PC-3 (cell line): ENCODE measurements around the gene KIF7. TPM values are rescaled to one million over a fixed set of nuclear protein-coding genes. Genes with fewer than 3 reads are reported as not detected.

Experiments
- ATAC-seq: fragments of 200-7000 bp; cut with Tn5 transposase; 2 replicates; pipeline ENCODE4 v1.9.1; 2020; ENCODE audit warnings: mild to moderate bottlenecking, moderate library complexity
- BruUV-seq: library from RNA; stranded (reverse); fragments of 400-500 nt; replicated peaks from 2 replicates; lab custom pipeline; 2021; lab: Mats Ljungman, UMichigan
- CTCF ChIA-PET: fragments of 300-600 bp; sonication (Branson Sonifier 250); formaldehyde crosslinking; loops from one replicate; lab custom pipeline; 2022; ENCODE audit warnings: antibody characterized with exemption; lab: Charles Lee
- POLR2A ChIA-PET: fragments of 300-600 bp; sonication (Branson Sonifier 250); formaldehyde crosslinking; loops from one replicate; lab custom pipeline; 2022; ENCODE audit warnings: antibody characterized with exemption; ENCODE audit not compliant: unreplicated experiment; lab: Charles Lee
- DNase-seq: peaks from one replicate; pipeline ENCODE4 v3.0.0-alpha.2; 2015
- H2AFZ ChIP-seq: fragments of 300-600 bp; sonication (generic); 2 replicates; pipeline ENCODE4 v1.6.0; 2016; ENCODE audit warnings: antibody characterized with exemption, low read length
- H3F3A ChIP-seq: fragments of 300-600 bp; sonication (generic); one replicate; pipeline ENCODE4 v1.6.0; 2017; ENCODE audit warnings: antibody characterized with exemption, low read length, control low read depth, mild to moderate bottlenecking; ENCODE audit not compliant: unreplicated experiment
- H3K27ac ChIP-seq: fragments of 300-600 bp; sonication (generic); 2 replicates; pipeline ENCODE4 v1.5.1; 2016; ENCODE audit warnings: mild to moderate bottlenecking, low read length
- H3K27me3 ChIP-seq: fragments of 300-600 bp; sonication (generic); 2 replicates; pipeline ENCODE4 v1.6.1; 2016; ENCODE audit warnings: low read length, mixed read lengths
- H3K36me3 ChIP-seq: fragments of 300-600 bp; sonication (generic); 2 replicates; pipeline ENCODE4 v1.6.1; 2016; ENCODE audit warnings: low read depth, mixed run types, low read length, mixed read lengths
- H3K4me1 ChIP-seq: fragments of 300-600 bp; sonication (generic); 2 replicates; pipeline ENCODE4 v1.5.1; 2016; ENCODE audit warnings: low read length; ENCODE audit not compliant: insufficient read depth
- H3K4me2 ChIP-seq: fragments of 300-600 bp; sonication (generic); 2 replicates; pipeline ENCODE4 v1.6.0; 2016; ENCODE audit warnings: low read length
- H3K4me3 ChIP-seq: fragments of 300-600 bp; sonication (generic); 2 replicates; pipeline ENCODE4 v1.5.1; 2016; ENCODE audit warnings: mild to moderate bottlenecking, low read length, mixed read lengths
- H3K79me2 ChIP-seq: fragments of 300-600 bp; sonication (generic); 2 replicates; pipeline ENCODE4 v1.6.1; 2017; ENCODE audit warnings: low read length, mixed read lengths
- H3K9ac ChIP-seq: fragments of 300-600 bp; sonication (generic); 2 replicates; pipeline ENCODE4 v1.6.0; 2016; ENCODE audit warnings: mild to moderate bottlenecking, low read length
- H3K9me2 ChIP-seq: fragments of 300-600 bp; sonication (generic); replicated peaks from 2 replicates; pipeline ENCODE4 v1.6.1; 2016; ENCODE audit warnings: mixed run types, low read length, mixed read lengths
- H3K9me3 ChIP-seq: fragments of 300-600 bp; sonication (generic); 2 replicates; pipeline ENCODE4 v1.6.1; 2016; ENCODE audit warnings: low read length, mixed read lengths
- H4K20me1 ChIP-seq: fragments of 300-600 bp; sonication (generic); 2 replicates; pipeline ENCODE4 v1.6.1; 2016; ENCODE audit warnings: low read length, mixed read lengths
- EZH2 ChIP-seq: fragments of 300-600 bp; sonication (generic); IDR thresholded peaks from one replicate; pipeline ENCODE4 v1.6.1; 2017; ENCODE audit warnings: antibody characterized with exemption, mild to moderate bottlenecking, low read length; ENCODE audit not compliant: unreplicated experiment
- EZH2phosphoT487 ChIP-seq: fragments of 300-600 bp; sonication (generic); IDR thresholded peaks from 2 replicates; pipeline ENCODE4 v1.6.1; 2018; ENCODE audit warnings: mild to moderate bottlenecking, antibody characterized with exemption, low read length, borderline replicate concordance
- intact Hi-C: fragments of 100-400 bp; cut with micrococcal nuclease; formaldehyde crosslinking; loops from 2 replicates; pipeline ENCODE4 v1.9.0; 2023
- total RNA-seq: library from RNA; depleted of rRNA; stranded (reverse); fragments of >200 nt; gene quantifications from 2 replicates; pipeline ENCODE4 v1.2.3, GENCODE V29; 2014
- TF ChIP-seq, protein P1 (sequence below): fragments of 300-600 bp; sonication (generic); conservative IDR thresholded peaks from 2 replicates; pipeline ENCODE4 v1.5.1; 2017; ENCODE audit warnings: antibody characterized with exemption, low read depth, mild to moderate bottlenecking, low read length

Gene KIF7
- total RNA-seq, 1 experiment from 2014 or later: 18.8 TPM

DNA sequence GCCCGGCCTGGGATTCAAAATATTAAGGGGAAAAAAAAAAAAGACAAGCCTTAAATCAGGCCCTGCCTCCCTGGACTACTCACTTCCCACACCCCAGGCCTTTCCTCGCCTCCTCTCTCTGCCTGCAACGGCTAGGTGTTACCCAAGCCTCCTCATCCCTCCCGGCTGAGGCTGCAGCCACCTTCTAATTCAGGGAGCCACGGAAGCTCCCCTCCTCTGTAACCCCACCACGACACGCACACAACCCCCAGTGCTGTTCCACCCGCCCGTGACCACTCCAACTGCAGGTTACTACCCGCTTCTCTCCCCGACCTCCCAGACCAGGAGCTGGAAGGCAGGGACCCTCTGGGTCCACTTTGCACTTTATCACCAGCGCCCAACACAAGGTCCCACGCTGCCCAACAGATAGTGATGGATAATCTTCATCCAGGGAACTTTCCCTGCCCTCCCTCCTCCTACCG, 936 bp downstream of the KIF7 start:
- Histone ChIP-seq H2AFZ (peak overlapping the region; percentile 86), H3K9me2 (no peaks in the 10 kb centered on the region), H3K79me2 (peaks cover 39% of the 10 kb centered on the region), H3K4me1 (peaks cover 20% of the 10 kb centered on the region; the same call in 1 of the 2 replicates), H3K36me3 (peaks cover 5% of the 10 kb centered on the region; the same call in 1 of the 2 replicates), H3K9me3 (no peaks in the 10 kb centered on the region), H4K20me1 (no peaks in the 10 kb centered on the region), H3K4me2 (peak overlapping the region; percentile 98), H3K4me3 (peak overlapping the region; percentile 95), H3K27ac (peak overlapping the region; percentile 16; the same call in 1 of the 2 replicates), H3K9ac (peak overlapping the region; percentile 83), H3F3A (no peaks in the 10 kb centered on the region), H3K27me3 (no peaks in the 10 kb centered on the region)
- CTCF ChIA-PET: no interaction called here
- POLR2A ChIA-PET: no interaction called here
- intact Hi-C loops: no loop called here
- TF ChIP-seq EZH2 (no peak), EZH2phosphoT487 (no peak)
- TF ChIP-seq, protein P1, sequence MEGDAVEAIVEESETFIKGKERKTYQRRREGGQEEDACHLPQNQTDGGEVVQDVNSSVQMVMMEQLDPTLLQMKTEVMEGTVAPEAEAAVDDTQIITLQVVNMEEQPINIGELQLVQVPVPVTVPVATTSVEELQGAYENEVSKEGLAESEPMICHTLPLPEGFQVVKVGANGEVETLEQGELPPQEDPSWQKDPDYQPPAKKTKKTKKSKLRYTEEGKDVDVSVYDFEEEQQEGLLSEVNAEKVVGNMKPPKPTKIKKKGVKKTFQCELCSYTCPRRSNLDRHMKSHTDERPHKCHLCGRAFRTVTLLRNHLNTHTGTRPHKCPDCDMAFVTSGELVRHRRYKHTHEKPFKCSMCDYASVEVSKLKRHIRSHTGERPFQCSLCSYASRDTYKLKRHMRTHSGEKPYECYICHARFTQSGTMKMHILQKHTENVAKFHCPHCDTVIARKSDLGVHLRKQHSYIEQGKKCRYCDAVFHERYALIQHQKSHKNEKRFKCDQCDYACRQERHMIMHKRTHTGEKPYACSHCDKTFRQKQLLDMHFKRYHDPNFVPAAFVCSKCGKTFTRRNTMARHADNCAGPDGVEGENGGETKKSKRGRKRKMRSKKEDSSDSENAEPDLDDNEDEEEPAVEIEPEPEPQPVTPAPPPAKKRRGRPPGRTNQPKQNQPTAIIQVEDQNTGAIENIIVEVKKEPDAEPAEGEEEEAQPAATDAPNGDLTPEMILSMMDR: no peak
- peak; percentile 62 for DNase-seq
- peak; percentile 61 for ATAC-seq
- BruUV-seq: no TSS peak

DNA sequence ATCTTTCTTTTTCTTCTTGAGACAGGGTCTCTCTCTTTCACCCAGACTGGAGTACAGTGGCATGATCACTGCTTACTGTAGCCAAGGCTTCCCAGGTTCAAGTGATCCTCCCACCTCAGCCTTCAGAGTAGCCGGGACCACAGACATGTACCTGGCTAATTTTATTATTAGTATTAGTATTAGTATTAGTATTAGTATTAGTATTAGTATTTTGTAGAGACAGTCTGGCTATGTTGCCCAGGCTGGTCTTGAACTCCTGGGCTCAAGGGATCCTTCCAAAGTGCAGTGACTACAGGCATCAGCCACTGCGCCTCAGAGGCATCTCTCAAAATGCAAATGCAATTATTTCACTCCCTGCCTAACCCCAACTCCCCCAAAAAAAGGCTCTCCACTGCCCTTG, 1.7 kb downstream of the KIF7 start:
- POLR2A ChIA-PET: no interaction called here
- H3K9ac ChIP-seq: no peak overlapping the region
- CTCF ChIA-PET: no interaction called here
- no TSS peak for BruUV-seq
- no peaks in the 10 kb centered on the region for H3F3A ChIP-seq
- H3K27ac ChIP-seq: no peak overlapping the region
- H3K36me3 ChIP-seq: peaks cover 5% of the 10 kb centered on the region; the same call in 1 of the 2 replicates
- no peak for TF ChIP-seq EZH2phosphoT487
- TF ChIP-seq EZH2: no peak
- TF ChIP-seq, protein P1: no peak
- H3K79me2 ChIP-seq: peaks cover 39% of the 10 kb centered on the region
- no peak for ATAC-seq
- intact Hi-C loops: no loop called here
- DNase-seq: no peak
- H3K9me2 ChIP-seq: no peaks in the 10 kb centered on the region
- no peaks in the 10 kb centered on the region for H3K27me3 ChIP-seq
- peak overlapping the region; percentile 98; the same call in 1 of the 2 replicates for H3K4me2 ChIP-seq
- peak overlapping the region; percentile 95; the same call in 1 of the 2 replicates for H3K4me3 ChIP-seq
- H3K4me1 ChIP-seq: peaks cover 20% of the 10 kb centered on the region; the same call in 1 of the 2 replicates
- no peaks in the 10 kb centered on the region for H3K9me3 ChIP-seq
- no peak overlapping the region for H2AFZ ChIP-seq
- H4K20me1 ChIP-seq: no peaks in the 10 kb centered on the region

DNA sequence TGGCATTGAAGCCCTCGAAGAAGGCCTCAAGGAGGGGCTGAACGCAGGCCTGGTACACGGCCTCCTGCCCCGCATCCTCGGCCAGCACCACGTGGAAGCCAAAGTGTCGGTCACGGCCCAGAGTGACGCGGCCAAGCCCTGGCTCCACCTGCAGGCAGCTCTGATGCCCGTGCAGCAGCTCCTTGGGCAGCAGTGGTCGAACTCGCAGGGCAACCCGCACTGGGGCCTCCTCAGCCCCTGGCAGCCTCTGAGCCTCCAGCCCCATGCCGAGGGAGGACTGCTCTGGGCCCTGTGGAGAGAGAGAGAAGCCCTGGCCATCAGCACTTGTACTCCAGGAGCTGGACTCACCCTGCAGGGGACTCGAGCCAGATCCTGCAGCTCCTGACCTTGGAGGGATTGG, 2.6 kb downstream of the KIF7 start:
- no peaks in the 10 kb centered on the region for H3K9me2 ChIP-seq
- no peak for ATAC-seq
- H3K4me1 ChIP-seq: peaks cover 20% of the 10 kb centered on the region; the same call in 1 of the 2 replicates
- H3K36me3 ChIP-seq: peaks cover 5% of the 10 kb centered on the region; the same call in 1 of the 2 replicates
- no peak overlapping the region for H3K27ac ChIP-seq
- DNase-seq: no peak
- no peak overlapping the region for H3K4me3 ChIP-seq
- ChIA-PET CTCF (no interaction called here), POLR2A (no interaction called here)
- H3K9ac ChIP-seq: no peak overlapping the region
- no peak overlapping the region for H3K4me2 ChIP-seq
- intact Hi-C loops: no loop called here
- H3K9me3 ChIP-seq: no peaks in the 10 kb centered on the region
- H4K20me1 ChIP-seq: no peaks in the 10 kb centered on the region
- no peak overlapping the region for H2AFZ ChIP-seq
- no peaks in the 10 kb centered on the region for H3F3A ChIP-seq
- H3K27me3 ChIP-seq: no peaks in the 10 kb centered on the region
- TF ChIP-seq, protein P1: 0 out of 2 replicates have a peak, but pooled peaks have one; percentile 19
- TF ChIP-seq EZH2phosphoT487: no peak
- H3K79me2 ChIP-seq: peaks cover 39% of the 10 kb centered on the region
- BruUV-seq: no TSS peak
